T-cell (primary cell): ENCODE results near the gene CNPY4. TPM values are rescaled to one million over a fixed set of nuclear protein-coding genes. Genes with fewer than 3 reads are reported as not detected.

Experiments
- ATAC-seq, 4 experiments: fragments of 200-7000 bp in 3 of 4; fragments of 150-1000 bp in 1 of 4; cut with Tn5 transposase; replicated peaks in 1 of 4; 1 replicate in 3 of 4; 2 replicates in 1 of 4; pipeline ENCODE4 v1.10.0; 2021; ENCODE audit warnings: moderate library complexity in 3 of 4, mild to moderate bottlenecking in 2 of 4, moderate number of reproducible peaks in 1 of 4
- CTCF ChIA-PET, 2 donors: fragments of 300-600 bp; sonication (Branson Sonifier 250); formaldehyde crosslinking; loops; one replicate each; lab custom pipeline; 2022; ENCODE audit warnings: antibody characterized with exemption in 2 of 2; lab: Charles Lee
- POLR2A ChIA-PET, 2 donors: fragments of 300-600 bp; sonication (Branson Sonifier 250); formaldehyde crosslinking; loops; one replicate each; lab custom pipeline; 2022; ENCODE audit warnings: antibody characterized with exemption in 2 of 2; lab: Charles Lee
- DNase-seq, 35 experiments: peaks; one replicate each; pipeline versions ENCODE4 v3.0.0 to v3.0.0-alpha.2; 2013 to 2023
- H3K27ac ChIP-seq: one replicate; pipeline ENCODE4 v1.5.1; 2013; ENCODE audit warnings: low read length
- H3K27me3 ChIP-seq, 2 experiments: replicated peaks in 1 of 2; 1 replicate in 1 of 2; 2 replicates in 1 of 2; pipeline versions ENCODE4 v1.6.1 to v1.7.0; 2013; ENCODE audit warnings: low read length in 1 of 2, mixed read lengths in 1 of 2; ENCODE audit not compliant: control insufficient read depth in 2 of 2, insufficient read depth in 2 of 2; ENCODE audit errors: extremely low read depth in 1 of 2
- H3K36me3 ChIP-seq, 2 donors: 1 replicate in 1 of 2; 2 replicates in 1 of 2; pipeline versions ENCODE4 v1.6.1 to v1.7.0; 2013; ENCODE audit warnings: low read length in 1 of 2; ENCODE audit not compliant: control insufficient read depth in 2 of 2, insufficient read depth in 1 of 2; ENCODE audit errors: extremely low read depth in 1 of 2
- H3K4me1 ChIP-seq, 2 experiments: 1 replicate in 1 of 2; 2 replicates in 1 of 2; pipeline versions ENCODE4 v1.6.1 to v1.7.0; 2013; ENCODE audit warnings: low read length in 2 of 2, mixed read lengths in 1 of 2; ENCODE audit not compliant: insufficient read depth in 2 of 2, control insufficient read depth in 1 of 2; ENCODE audit errors: extremely low read depth in 1 of 2
- H3K4me3 ChIP-seq, 2 donors: 1 replicate in 1 of 2; 2 replicates in 1 of 2; pipeline versions ENCODE4 v1.5.1 to v1.7.0; 2013; ENCODE audit warnings: mild to moderate bottlenecking in 2 of 2, low read length in 1 of 2, moderate library complexity in 1 of 2; ENCODE audit not compliant: control insufficient read depth in 1 of 2; ENCODE audit errors: extremely low read depth in 1 of 2
- H3K9me3 ChIP-seq: 2 replicates; pipeline ENCODE4 v1.7.0; 2013
- H3K27ac Mint-ChIP-seq, 2 donors: one replicate each; pipeline ENCODE4 v1.8.0; 2020 to 2021; ENCODE audit warnings: mild to moderate bottlenecking in 2 of 2, mixed read lengths in 2 of 2
- H3K27me3 Mint-ChIP-seq, 2 donors: one replicate each; pipeline ENCODE4 v1.8.0; 2021 to 2022; ENCODE audit warnings: mixed read lengths in 2 of 2
- H3K36me3 Mint-ChIP-seq: one replicate; pipeline ENCODE4 v1.8.0; 2021; ENCODE audit warnings: mixed read lengths
- H3K4me1 Mint-ChIP-seq, 3 donors: one replicate each; pipeline ENCODE4 v1.8.0; 2020 to 2022; ENCODE audit warnings: mixed read lengths in 3 of 3, mild to moderate bottlenecking in 1 of 3
- H3K4me3 Mint-ChIP-seq, 3 donors: one replicate each; pipeline ENCODE4 v1.8.0; 2020 to 2022; ENCODE audit warnings: mild to moderate bottlenecking in 3 of 3, mixed read lengths in 3 of 3, moderate library complexity in 3 of 3
- H3K9me3 Mint-ChIP-seq, 3 donors: one replicate each; pipeline ENCODE4 v1.8.0; 2020 to 2022; ENCODE audit warnings: mixed read lengths in 3 of 3
- WGBS: methylation state at CpG from one replicate; pipeline ENCODE4 v1.1.5; 2013; ENCODE audit warnings: missing lambda C conversion rate; ENCODE audit not compliant: insufficient coverage; 5-methylcytosine and 5-hydroxymethylcytosine counted together
- total RNA-seq, 35 experiments: library from RNA in 6 of 35; stranded (reverse) in 6 of 35; fragments of 120-200 nt in 1 of 35; gene quantifications; one replicate each; pipeline versions ENCODE4 v1.2.1 to v1.2.4 and lab custom pipeline; 2013 to 2026

The CNPY4 gene
- total RNA-seq, 5 donors from 2014 or later (not counting 1 experiment from before 2014, with no cell fraction given), result 23.9 to 90.0 (median 79.6) TPM

- H3K4me1 ChIP-seq, result peaks cover 17 to 68% of the 10 kb centered on the region in 2 experiments
- Mint-ChIP-seq H3K9me3 (no peaks in the 10 kb centered on the region), H3K36me3 (peaks cover 25% of the 10 kb centered on the region), H3K27ac (peak overlapping the region; percentile 53 to 81), H3K27me3 (no peaks in the 10 kb centered on the region), H3K4me3 (peak overlapping the region in 1 of 3 donors; percentile 9), H3K4me1 (peaks cover 66 to 70% (median 69%) of the 10 kb centered on the region in 3 donors)
- no peak overlapping the region for H3K4me3 ChIP-seq
- H3K9me3 ChIP-seq, result no peaks in the 10 kb centered on the region
- ATAC-seq (no peak), DNase-seq (no peak)
- H3K27ac ChIP-seq, result peak overlapping the region; percentile 12
- POLR2A ChIA-PET, result no interaction called here
- no peaks in the 10 kb centered on the region for H3K27me3 ChIP-seq
- CTCF ChIA-PET, result interaction anchor here in 1 of 2 donors (0.6 kb wide), 1 partner anchor 1138 kb away, joined by 6 read pairs; no protein-coding TSS in a partner anchor
- peaks cover 19 to 51% of the 10 kb centered on the region in 2 donors for H3K36me3 ChIP-seq
Measured at GRCh38 chr7:100152404-100152803, 33.0 kb downstream of the CNPY4 start.

- Histone ChIP-seq H3K27ac (peak overlapping the region; percentile 12), H3K27me3 (no peaks in the 10 kb centered on the region), H3K4me1 (peaks cover 19 to 71% of the 10 kb centered on the region in 2 experiments), H3K9me3 (no peaks in the 10 kb centered on the region), H3K4me3 (no peak overlapping the region), H3K36me3 (peaks cover 19 to 53% of the 10 kb centered on the region in 2 donors)
- WGBS, result 94% methylated on average over 14 of the region's 18 CpGs
- POLR2A ChIA-PET, result no interaction called here
- Mint-ChIP-seq H3K27ac (peak overlapping the region; percentile 56 to 81), H3K36me3 (peaks cover 28% of the 10 kb centered on the region), H3K4me3 (no peak overlapping the region), H3K27me3 (no peaks in the 10 kb centered on the region), H3K4me1 (peaks cover 71% of the 10 kb centered on the region in 3 donors), H3K9me3 (no peaks in the 10 kb centered on the region)
- DNase-seq (no peak), ATAC-seq (no peak)
- CTCF ChIA-PET, result no interaction called here
Measured at GRCh38 chr7:100152937-100153666, 33.7 kb downstream of the CNPY4 start.

DNA sequence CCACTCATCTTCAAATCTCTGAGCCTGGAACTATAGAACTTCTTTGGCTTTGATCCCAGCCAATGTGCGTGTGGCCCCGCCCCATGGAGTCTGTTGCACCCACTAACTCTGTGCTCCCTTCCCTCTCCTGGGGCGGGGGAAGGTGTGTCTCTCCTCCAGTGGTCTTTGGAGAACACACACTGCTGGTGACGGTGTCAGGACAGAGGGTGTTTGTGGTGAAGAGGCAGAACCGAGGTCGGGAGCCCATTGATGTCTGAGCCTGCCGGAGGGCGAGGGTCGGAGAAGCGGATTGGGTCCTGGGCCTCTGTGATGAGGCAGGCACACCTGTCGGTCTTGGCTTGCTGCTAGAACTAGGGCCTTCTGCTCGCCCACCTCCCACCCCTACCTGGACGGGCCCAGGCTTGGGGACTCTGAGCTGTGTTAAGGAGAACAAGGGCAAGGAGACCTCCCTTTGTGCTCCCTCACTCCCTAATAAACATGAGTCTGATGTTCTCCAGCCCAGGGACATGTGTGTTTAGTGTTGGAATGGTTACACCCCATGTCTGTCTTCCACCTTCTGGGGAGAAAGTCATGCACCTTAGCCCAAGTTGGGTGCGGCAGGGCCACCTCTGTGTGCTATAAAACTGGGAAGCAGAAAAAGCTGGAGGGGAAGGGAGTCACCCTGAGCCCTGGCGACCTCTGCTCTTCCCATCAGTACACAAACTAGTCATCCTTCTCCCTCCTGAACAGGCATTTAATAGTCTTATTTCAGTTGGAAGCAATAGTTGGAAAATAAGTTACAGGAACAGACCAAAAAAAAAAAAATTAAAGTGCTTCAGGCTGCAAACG, 34.5 kb downstream of the CNPY4 start:
- H3K9me3 ChIP-seq, result no peaks in the 10 kb centered on the region
- no peak for DNase-seq
- peaks cover 19 to 53% of the 10 kb centered on the region in 2 donors for H3K36me3 ChIP-seq
- peaks cover 20 to 71% of the 10 kb centered on the region in 2 experiments for H3K4me1 ChIP-seq
- no peak overlapping the region for H3K27ac ChIP-seq
- no peak overlapping the region for H3K4me3 ChIP-seq
- no peak for ATAC-seq
- POLR2A ChIA-PET, result no interaction called here
- no peaks in the 10 kb centered on the region for H3K27me3 ChIP-seq
- no peaks in the 10 kb centered on the region for H3K9me3 Mint-ChIP-seq
- H3K27ac Mint-ChIP-seq, result peak overlapping the region; percentile 56 to 60
- no peaks in the 10 kb centered on the region for H3K27me3 Mint-ChIP-seq
- CTCF ChIA-PET, result no interaction called here
- peaks cover 28% of the 10 kb centered on the region for H3K36me3 Mint-ChIP-seq
- WGBS, result no CpG with 5 or more reads among the region's 16 CpGs
- H3K4me1 Mint-ChIP-seq, result peaks cover 65 to 67% (median 67%) of the 10 kb centered on the region in 3 donors
- H3K4me3 Mint-ChIP-seq, result no peak overlapping the region

DNA sequence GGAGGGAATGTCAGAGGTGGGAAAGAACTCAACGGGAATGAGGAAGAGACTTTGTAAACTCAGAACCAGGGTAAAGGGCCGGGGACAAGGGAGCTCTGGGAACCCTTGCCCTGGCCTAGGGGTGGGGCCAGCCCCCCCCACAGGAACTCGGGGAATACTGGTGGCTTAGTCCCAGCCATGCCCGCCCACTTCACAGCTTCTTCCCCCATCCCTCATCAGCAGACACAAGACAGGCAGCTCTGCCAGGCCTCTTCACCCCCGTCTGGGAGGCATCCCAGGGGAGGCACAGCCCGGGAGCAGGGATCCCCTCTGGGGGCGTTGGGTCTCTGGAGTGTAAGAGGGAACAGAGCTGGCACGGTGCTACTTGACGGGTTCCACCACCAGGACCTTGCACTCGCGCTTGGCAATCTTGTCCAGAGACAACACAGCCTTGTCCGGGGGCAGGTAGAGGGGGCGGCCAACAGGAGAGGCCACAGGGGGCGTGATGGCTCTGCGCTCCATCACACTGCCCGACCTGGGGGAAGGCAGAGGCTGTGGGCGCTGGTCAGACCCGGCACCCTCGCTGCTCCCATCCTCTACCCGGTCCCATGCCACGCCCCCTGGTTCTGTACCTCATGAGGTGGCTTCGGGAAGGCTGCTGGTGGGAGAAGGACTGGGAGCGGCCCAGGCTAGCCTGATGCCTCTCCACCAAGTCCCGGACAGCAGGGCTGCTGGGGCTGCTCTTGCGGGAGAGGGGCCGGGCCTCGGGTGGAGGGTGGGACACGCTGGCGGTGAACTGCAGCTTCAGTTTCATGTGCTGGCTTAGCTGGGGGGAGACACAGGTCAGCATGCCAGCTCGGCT, 35.4 kb downstream of the CNPY4 start:
- no peak overlapping the region for H3K27ac Mint-ChIP-seq
- Histone ChIP-seq H3K36me3 (peaks cover 19 to 53% of the 10 kb centered on the region in 2 donors), H3K27ac (no peak overlapping the region), H3K4me3 (no peak overlapping the region), H3K4me1 (peaks cover 24 to 71% of the 10 kb centered on the region in 2 experiments), H3K27me3 (no peaks in the 10 kb centered on the region), H3K9me3 (no peaks in the 10 kb centered on the region)
- H3K27me3 Mint-ChIP-seq, result no peaks in the 10 kb centered on the region
- no peak for ATAC-seq
- H3K36me3 Mint-ChIP-seq, result peaks cover 28% of the 10 kb centered on the region
- no peak for DNase-seq
- WGBS, result 92% methylated on average over 22 of the region's 30 CpGs
- H3K4me3 Mint-ChIP-seq, result no peak overlapping the region
- H3K4me1 Mint-ChIP-seq, result peaks cover 66 to 69% (median 68%) of the 10 kb centered on the region in 3 donors
- CTCF ChIA-PET, result interaction anchor here in 1 of 2 donors (0.6 kb wide), 1 partner anchor 175 kb away, joined by 5 read pairs; no protein-coding TSS in a partner anchor
- POLR2A ChIA-PET, result no interaction called here
- no peaks in the 10 kb centered on the region for H3K9me3 Mint-ChIP-seq

GRCh38 chr7:100155553-100156317, 36.3 kb downstream of the CNPY4 start:
- POLR2A ChIA-PET, result no interaction called here
- Mint-ChIP-seq H3K4me3 (peak overlapping the region in 1 of 3 donors; percentile 21), H3K27ac (peak overlapping the region; percentile 34 to 89), H3K4me1 (peaks cover 58 to 68% (median 66%) of the 10 kb centered on the region in 3 donors), H3K9me3 (no peaks in the 10 kb centered on the region), H3K36me3 (peaks cover 23% of the 10 kb centered on the region), H3K27me3 (no peaks in the 10 kb centered on the region)
- Histone ChIP-seq H3K4me3 (no peak overlapping the region), H3K36me3 (peaks cover 19 to 53% of the 10 kb centered on the region in 2 donors), H3K27ac (no peak overlapping the region), H3K9me3 (no peaks in the 10 kb centered on the region), H3K27me3 (no peaks in the 10 kb centered on the region), H3K4me1 (peaks cover 18 to 70% of the 10 kb centered on the region in 2 experiments)
- WGBS, result 91% methylated on average over 19 of the region's 20 CpGs
- no peak for ATAC-seq
- CTCF ChIA-PET, result no interaction called here
- DNase-seq, result peak in 1 of 35 experiments; percentile 2
